Astrocyte of the spinal cord (primary cell): Measurements from ENCODE around the gene SEC14L1.
"Not testable (repeated sequence)": the region's sequence is repeated elsewhere in the genome, so short reads cannot be mapped to it uniquely, and the experiment has no call there.

Experiments
- DNase-seq: peaks from one replicate; pipeline ENCODE4 v3.0.0; 2011; ENCODE audit warnings: low read depth, low spot score
- H3K4me3 ChIP-seq: 2 replicates; pipeline ENCODE4 v1.5.1; 2011; ENCODE audit warnings: low read depth, mild to moderate bottlenecking, low read length, moderate library complexity
- CTCF ChIP-seq: IDR thresholded peaks from 2 replicates; pipeline ENCODE4 v1.5.1; 2012; ENCODE audit warnings: low read depth, mild to moderate bottlenecking, low read length, inconsistent platforms
- in situ Hi-C: cut with HindIII; loops from 2 replicates; pipeline ENCODE4 v1.10.0; 2017; ENCODE audit warnings: low sequenced_read_pairs

SEC14L1 gene

GRCh38 chr17:77153472-77153871 is 12.7 kb downstream of the SEC14L1 start:
- TF ChIP-seq CTCF: no peak
- DNase-seq: peak; percentile 16
- in situ Hi-C loops: no loop called here

GRCh38 chr17:77153999-77154586 is 13.3 kb downstream of the SEC14L1 start:
- in situ Hi-C loops: no loop called here
- no peak overlapping the region for H3K4me3 ChIP-seq
- DNase-seq: no peak
- TF ChIP-seq CTCF: no peak

More at GRCh38 chr17:77153472-77153871, 12.7 kb downstream of the SEC14L1 start:
- H3K4me3 ChIP-seq: no peak overlapping the region

GRCh38 chr17:77155125-77155524 is 14.4 kb downstream of the SEC14L1 start:
- H3K4me3 ChIP-seq: no peak overlapping the region
- in situ Hi-C loops: no loop called here
- DNase-seq: no peak
- no peak for TF ChIP-seq CTCF

GRCh38 chr17:77157766-77158165 is 17.0 kb downstream of the SEC14L1 start:
- H3K4me3 ChIP-seq, in situ Hi-C loops, DNase-seq: not testable (repeated sequence)

- H3K4me3 ChIP-seq: no peak overlapping the region
- no peak for TF ChIP-seq CTCF
- no peak for DNase-seq
- in situ Hi-C loops: no loop called here
Observed at GRCh38 chr17:77160091-77160874, 19.5 kb downstream of the SEC14L1 start.

- TF ChIP-seq CTCF: no peak
- DNase-seq: peak; percentile 36
- in situ Hi-C loops: no loop called here
- H3K4me3 ChIP-seq: no peak overlapping the region
Observed at GRCh38 chr17:77160875-77161530, 20.2 kb downstream of the SEC14L1 start.

- H3K4me3 ChIP-seq: no peak overlapping the region
- no peak for TF ChIP-seq CTCF
- DNase-seq: no peak
- in situ Hi-C loops: no loop called here
Observed at GRCh38 chr17:77161953-77162352, 21.2 kb downstream of the SEC14L1 start.
